ENCODE measurements around the gene C1QA. TPM values are rescaled to one million over a fixed set of nuclear protein-coding genes. Genes with fewer than 3 reads are reported as not detected.

The C1QA gene
- not detected in 5 replicates for total RNA-seq (2022; extraction: Qiagen RNA extraction; ENCODE audit: low read depth)

GRCh38 chr1:22636353-22636752 lies at the start of gene C1QA:
C1QA (plus strand) TSS chr1:22636628; CDS start chr1:22637617, 989 bp downstream.

GRCh38 chr1:22643381-22643780 lies 7.0 kb downstream of the C1QA start, which contains the start of gene C1QC:
C1QC (plus strand) TSS chr1:22643633; CDS start chr1:22644024, 391 bp downstream.

GRCh38 chr1:22652881-22653316 lies 16.5 kb downstream of the C1QA start, which contains the start of gene C1QB:
C1QB (plus strand) TSS chr1:22653236; CDS start chr1:22659463, 6,227 bp downstream.

Other genes starting within 250 kb of the C1QA start
- 4.0 to 5.8 TPM (median 5.3 TPM) in 5 replicates for gene ZBTB40, start 184.8 kb upstream of the C1QA start, total RNA-seq (2022; extraction: Qiagen RNA extraction; ENCODE audit: low read depth)
- gene EPHA8, start 73.1 kb upstream of the C1QA start, total RNA-seq (2022; extraction: Qiagen RNA extraction; ENCODE audit: low read depth), result 0.02 to 0.06 TPM (median 0.05 TPM) in 3 of 5 replicates, not detected in the others
- not detected in 5 replicates for gene C1QC, start 7.0 kb downstream of the C1QA start, total RNA-seq (2022; extraction: Qiagen RNA extraction; ENCODE audit: low read depth)
- gene C1QB, start 16.6 kb downstream of the C1QA start, total RNA-seq (2022; extraction: Qiagen RNA extraction; ENCODE audit: low read depth), result not detected in 5 replicates
- 29.6 to 56.9 TPM (median 45.9 TPM) in 5 replicates for gene EPHB2, start 74.2 kb downstream of the C1QA start, total RNA-seq (2022; extraction: Qiagen RNA extraction; ENCODE audit: low read depth)

Measured in A549 treated with ZK216348 at 1 μM for 4 hours (cell line).